H9 (cell line): ENCODE data around the gene ARHGEF10L. TPM values are rescaled to one million over a fixed set of nuclear protein-coding genes. Genes with fewer than 3 reads are reported as not detected.
A peak's percentile ranks its signal among the peaks of the same experiment; 100 is the strongest.

Source experiments
- DNase-seq: peaks from one replicate; pipeline ENCODE4 v3.0.0-alpha.2; 2017
- H2AFZ ChIP-seq: one replicate; pipeline ENCODE4 v1.6.1; 2013; ENCODE audit warnings: mild to moderate bottlenecking, low read length, control low read depth, moderate library complexity
- H2AK5ac ChIP-seq: 2 replicates; pipeline ENCODE4 v1.6.1; 2013; ENCODE audit warnings: low read length, control low read depth, mixed read lengths; ENCODE audit not compliant: insufficient read length
- H2BK120ac ChIP-seq: one replicate; pipeline ENCODE4 v1.6.1; 2013; ENCODE audit warnings: low read depth, mild to moderate bottlenecking, low read length, control low read depth, inconsistent platforms; ENCODE audit not compliant: poor library complexity, severe bottlenecking
- H2BK12ac ChIP-seq: 2 replicates; pipeline ENCODE4 v1.6.1; 2013; ENCODE audit warnings: low read length, control low read depth, mixed read lengths, low read depth; ENCODE audit not compliant: insufficient read length
- H2BK15ac ChIP-seq: 2 replicates; pipeline ENCODE4 v1.6.1; 2013; ENCODE audit warnings: low read depth, low read length, control low read depth
- H2BK20ac ChIP-seq: one replicate; pipeline ENCODE4 v1.6.1; 2013; ENCODE audit warnings: low read depth, mild to moderate bottlenecking, low read length, control low read depth, inconsistent platforms; ENCODE audit not compliant: poor library complexity, severe bottlenecking
- H2BK5ac ChIP-seq: 2 replicates; pipeline ENCODE4 v1.6.1; 2013; ENCODE audit warnings: low read length, control low read depth, mixed read lengths; ENCODE audit not compliant: insufficient read length
- H3K14ac ChIP-seq: 2 replicates; pipeline ENCODE4 v1.6.1; 2013; ENCODE audit warnings: low read length, control low read depth; ENCODE audit not compliant: insufficient read depth
- H3K18ac ChIP-seq: 2 replicates; pipeline ENCODE4 v1.6.1; 2013; ENCODE audit warnings: low read depth, mild to moderate bottlenecking, mixed read lengths, low read length, control low read depth; ENCODE audit not compliant: insufficient read length
- H3K23ac ChIP-seq: 2 replicates; pipeline ENCODE4 v1.6.1; 2013; ENCODE audit warnings: low read length, control low read depth, mixed read lengths, low read depth; ENCODE audit not compliant: insufficient read length
- H3K23me2 ChIP-seq: 2 replicates; pipeline ENCODE4 v1.6.1; 2013; ENCODE audit warnings: low read depth, mild to moderate bottlenecking, mixed read lengths, low read length, control low read depth; ENCODE audit not compliant: insufficient read length, poor library complexity, severe bottlenecking
- H3K27ac ChIP-seq: 2 replicates; pipeline ENCODE4 v1.5.1; 2013; ENCODE audit warnings: low read length, control low read depth, mixed read lengths, low read depth; ENCODE audit not compliant: insufficient read length
- H3K27me3 ChIP-seq: 2 replicates; pipeline ENCODE4 v1.6.1; 2013; ENCODE audit warnings: low read length, control low read depth, inconsistent platforms; ENCODE audit not compliant: insufficient read depth
- H3K4ac ChIP-seq: 2 replicates; pipeline ENCODE4 v1.6.1; 2013; ENCODE audit warnings: low read depth, mild to moderate bottlenecking, control low read depth, inconsistent platforms, low read length, moderate library complexity
- H3K4me1 ChIP-seq: 2 replicates; pipeline ENCODE4 v1.6.1; 2013; ENCODE audit warnings: low read length, control low read depth, inconsistent platforms; ENCODE audit not compliant: insufficient read depth
- H3K4me2 ChIP-seq: 2 replicates; pipeline ENCODE4 v1.6.1; 2013; ENCODE audit warnings: low read length, control low read depth, mixed read lengths; ENCODE audit not compliant: insufficient read length, insufficient read depth
- H3K56ac ChIP-seq: 2 replicates; pipeline ENCODE4 v1.6.1; 2013; ENCODE audit warnings: low read depth, mild to moderate bottlenecking, mixed read lengths, low read length, control low read depth; ENCODE audit not compliant: insufficient read length
- H3K79me1 ChIP-seq: 2 replicates; pipeline ENCODE4 v1.6.1; 2013; ENCODE audit warnings: low read depth, mild to moderate bottlenecking, moderate library complexity, low read length, control low read depth, inconsistent platforms; ENCODE audit not compliant: insufficient read depth, poor library complexity, severe bottlenecking
- H3K79me2 ChIP-seq: 2 replicates; pipeline ENCODE4 v1.6.1; 2013; ENCODE audit warnings: low read length, control low read depth, inconsistent platforms; ENCODE audit not compliant: insufficient read depth
- H3K9ac ChIP-seq: 2 replicates; pipeline ENCODE4 v1.6.1; 2013; ENCODE audit warnings: low read length, control low read depth, mixed read lengths; ENCODE audit not compliant: insufficient read length; ENCODE audit errors: extremely low read depth
- H3K9me3 ChIP-seq: one replicate; pipeline ENCODE4 v1.6.1; 2013; ENCODE audit warnings: low read depth, low read length, inconsistent platforms; ENCODE audit not compliant: control insufficient read depth
- H3T11ph ChIP-seq: one replicate; pipeline ENCODE4 v1.6.1; 2013; ENCODE audit warnings: mild to moderate bottlenecking, low read length, control low read depth, inconsistent platforms
- H4K20me1 ChIP-seq: one replicate; pipeline ENCODE4 v1.6.1; 2013; ENCODE audit not compliant: control insufficient read depth, insufficient read length, insufficient read depth
- H4K5ac ChIP-seq: 2 replicates; pipeline ENCODE4 v1.6.1; 2013; ENCODE audit warnings: low read depth, mild to moderate bottlenecking, mixed read lengths, low read length, control low read depth; ENCODE audit not compliant: insufficient read length
- H4K8ac ChIP-seq: replicated peaks from 2 replicates; pipeline ENCODE4 v1.6.1; 2013; ENCODE audit warnings: low read length, control low read depth, mixed read lengths, low read depth; ENCODE audit not compliant: insufficient read length
- H4K91ac ChIP-seq: 2 replicates; pipeline ENCODE4 v1.6.1; 2013; ENCODE audit warnings: low read depth, mild to moderate bottlenecking, moderate library complexity, mixed read lengths, low read length, control low read depth; ENCODE audit not compliant: insufficient read length
- H3K27ac Mint-ChIP-seq, 3 experiments: 2 replicates in 2 of 3; 3 replicates in 1 of 3; pipeline ENCODE4 v1.8.0; 2020 to 2021; ENCODE audit warnings: mixed read lengths in 3 of 3, mild to moderate bottlenecking in 1 of 3, moderate library complexity in 1 of 3
- H3K27me3 Mint-ChIP-seq: 2 replicates; pipeline ENCODE4 v1.8.0; 2021; ENCODE audit warnings: low read depth, mild to moderate bottlenecking, moderate library complexity, mixed read lengths
- H3K36me3 Mint-ChIP-seq, 3 experiments: 2 replicates in 2 of 3; 3 replicates in 1 of 3; pipeline ENCODE4 v1.8.0; 2020 to 2021; ENCODE audit warnings: low read depth in 3 of 3, mixed read lengths in 3 of 3; ENCODE audit not compliant: insufficient read depth in 1 of 3
- H3K4me1 Mint-ChIP-seq, 2 experiments: 2 replicates each; pipeline ENCODE4 v1.8.0; 2020; ENCODE audit warnings: mixed read lengths in 2 of 2
- H3K4me3 Mint-ChIP-seq, 2 experiments: 2 replicates in 1 of 2; 3 replicates in 1 of 2; pipeline ENCODE4 v1.8.0; 2020 to 2021; ENCODE audit warnings: mild to moderate bottlenecking in 2 of 2, mixed read lengths in 2 of 2, moderate library complexity in 1 of 2
- H3K9me3 Mint-ChIP-seq, 2 experiments: 2 replicates in 1 of 2; 3 replicates in 1 of 2; pipeline ENCODE4 v1.8.0; 2020; ENCODE audit warnings: mild to moderate bottlenecking in 2 of 2, mixed read lengths in 2 of 2, moderate library complexity in 1 of 2
- WGBS: extraction: QIAGEN DNeasy Blood & Tissue Kit; methylation state at CpG from one replicate; pipeline ENCODE4 v1.1.7; 2013; ENCODE audit warnings: missing lambda C conversion rate, low lambda C conversion rate, mixed read lengths; ENCODE audit not compliant: insufficient read length; ENCODE audit errors: extremely low coverage; 5-methylcytosine and 5-hydroxymethylcytosine counted together
- total RNA-seq: library from RNA; stranded (reverse); gene quantifications from 2 replicates; pipeline ENCODE4 v1.2.1, GENCODE V29; 2021
- TF ChIP-seq, protein P1 (sequence below): fragments of 200-600 bp; sonication (generic); conservative IDR thresholded peaks from 3 replicates; pipeline ENCODE4 v1.8.0; 2021; ENCODE audit warnings: antibody characterized with exemption, mild to moderate bottlenecking

Gene ARHGEF10L
- total RNA-seq, 1 experiment from 2014 or later, result 20.2 TPM

DNA sequence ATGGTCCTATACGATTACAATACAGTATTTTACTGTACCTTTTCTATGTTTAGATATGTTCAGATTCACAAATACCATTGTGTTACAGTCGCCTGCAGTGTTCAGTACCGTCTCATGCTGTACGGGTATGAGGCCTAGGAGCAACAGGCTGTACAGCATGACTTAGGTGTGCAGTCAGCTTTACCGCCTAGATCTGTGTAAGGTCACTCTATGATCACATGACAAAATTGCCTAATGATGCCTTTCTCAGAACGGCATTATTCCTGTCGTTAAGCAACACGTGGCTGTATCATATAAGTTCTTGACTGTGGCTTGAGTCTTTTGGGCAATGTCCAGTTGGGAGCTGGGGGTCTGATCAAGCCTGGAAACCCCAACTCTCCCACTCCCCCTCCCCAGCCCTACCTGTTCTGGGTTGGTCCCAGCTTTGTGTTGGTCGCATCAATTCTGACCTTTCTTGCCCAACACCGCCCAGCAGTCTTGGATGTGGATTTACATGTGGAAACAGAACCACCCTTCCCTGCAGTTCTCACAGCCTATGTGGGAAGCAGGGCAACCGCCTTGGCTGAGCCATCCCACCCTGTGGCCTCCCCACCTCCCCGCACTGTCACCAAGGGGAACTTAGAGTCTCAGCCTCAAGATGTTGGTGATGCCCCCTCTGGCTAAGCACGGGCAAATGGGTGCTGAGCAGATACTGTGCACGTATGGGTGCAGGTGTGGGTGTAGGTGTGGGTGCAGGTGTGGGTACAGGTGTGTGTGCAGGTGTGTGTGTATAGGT lies 135.4 kb downstream of the ARHGEF10L start:
- H2BK15ac ChIP-seq, result no peak overlapping the region
- no peak overlapping the region for H3K9ac ChIP-seq
- no peak overlapping the region for H3K18ac ChIP-seq
- H3K4me1 Mint-ChIP-seq, result peaks cover 18 to 27% of the 10 kb centered on the region in 2 experiments
- H3K4me3 Mint-ChIP-seq, result no peak overlapping the region
- H4K8ac ChIP-seq, result no peak overlapping the region
- no peak overlapping the region for H3K14ac ChIP-seq
- H3K4me2 ChIP-seq, result no peak overlapping the region
- H3K36me3 Mint-ChIP-seq, result peaks cover 3 to 5% (median 4%) of the 10 kb centered on the region in 3 experiments
- peak overlapping the region in 1 of 3 experiments; percentile 70; a peak in 3 of 7 replicates for H3K27ac Mint-ChIP-seq
- H2BK5ac ChIP-seq, result no peak overlapping the region
- H3K9me3 ChIP-seq, result no peaks in the 10 kb centered on the region
- no peak overlapping the region for H2AFZ ChIP-seq
- H3K79me2 ChIP-seq, result no peaks in the 10 kb centered on the region
- TF ChIP-seq, protein P1, sequence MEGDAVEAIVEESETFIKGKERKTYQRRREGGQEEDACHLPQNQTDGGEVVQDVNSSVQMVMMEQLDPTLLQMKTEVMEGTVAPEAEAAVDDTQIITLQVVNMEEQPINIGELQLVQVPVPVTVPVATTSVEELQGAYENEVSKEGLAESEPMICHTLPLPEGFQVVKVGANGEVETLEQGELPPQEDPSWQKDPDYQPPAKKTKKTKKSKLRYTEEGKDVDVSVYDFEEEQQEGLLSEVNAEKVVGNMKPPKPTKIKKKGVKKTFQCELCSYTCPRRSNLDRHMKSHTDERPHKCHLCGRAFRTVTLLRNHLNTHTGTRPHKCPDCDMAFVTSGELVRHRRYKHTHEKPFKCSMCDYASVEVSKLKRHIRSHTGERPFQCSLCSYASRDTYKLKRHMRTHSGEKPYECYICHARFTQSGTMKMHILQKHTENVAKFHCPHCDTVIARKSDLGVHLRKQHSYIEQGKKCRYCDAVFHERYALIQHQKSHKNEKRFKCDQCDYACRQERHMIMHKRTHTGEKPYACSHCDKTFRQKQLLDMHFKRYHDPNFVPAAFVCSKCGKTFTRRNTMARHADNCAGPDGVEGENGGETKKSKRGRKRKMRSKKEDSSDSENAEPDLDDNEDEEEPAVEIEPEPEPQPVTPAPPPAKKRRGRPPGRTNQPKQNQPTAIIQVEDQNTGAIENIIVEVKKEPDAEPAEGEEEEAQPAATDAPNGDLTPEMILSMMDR, result no peak
- H3K27me3 ChIP-seq, result no peaks in the 10 kb centered on the region
- no peak overlapping the region for H3K27ac ChIP-seq
- H4K91ac ChIP-seq, result no peak overlapping the region
- H3K23me2 ChIP-seq, result no peaks in the 10 kb centered on the region
- no peaks in the 10 kb centered on the region for H3K27me3 Mint-ChIP-seq
- H3K56ac ChIP-seq, result no peak overlapping the region
- H2AK5ac ChIP-seq, result no peak overlapping the region
- H2BK20ac ChIP-seq, result no peak overlapping the region
- H4K5ac ChIP-seq, result no peak overlapping the region
- no peaks in the 10 kb centered on the region for H4K20me1 ChIP-seq
- no peaks in the 10 kb centered on the region for H3K79me1 ChIP-seq
- no peaks in the 10 kb centered on the region for H3K4me1 ChIP-seq
- DNase-seq, result no peak
- no peak overlapping the region for H3K4ac ChIP-seq
- no peaks in the 10 kb centered on the region for H3K9me3 Mint-ChIP-seq
- no peak overlapping the region for H3K23ac ChIP-seq
- no peak overlapping the region for H2BK120ac ChIP-seq
- no CpG with 5 or more reads among the region's 14 CpGs for WGBS
- no peak overlapping the region for H3T11ph ChIP-seq
- H2BK12ac ChIP-seq, result no peak overlapping the region
